Esophagus (tissue), 2 donors: ENCODE measurements around the gene CSK. TPM values are rescaled to one million over a fixed set of nuclear protein-coding genes. Genes with fewer than 3 reads are reported as not detected.
A peak's percentile ranks its signal among the peaks of the same experiment; 100 is the strongest.

ENCODE experiments used
- H3K27ac ChIP-seq, 2 donors: one replicate each; pipeline ENCODE4 v1.5.1; 2013; ENCODE audit warnings: low read depth in 2 of 2, mild to moderate bottlenecking in 2 of 2, inconsistent platforms in 1 of 2, low read length in 1 of 2, moderate library complexity in 1 of 2
- H3K27me3 ChIP-seq, 2 donors: one replicate each; pipeline ENCODE4 v1.6.1; 2013; ENCODE audit warnings: low read length in 2 of 2, control low read depth in 1 of 2, mild to moderate bottlenecking in 1 of 2; ENCODE audit not compliant: insufficient read depth in 2 of 2, control insufficient read depth in 1 of 2
- H3K36me3 ChIP-seq, 2 donors: one replicate each; pipeline ENCODE4 v1.6.1; 2013; ENCODE audit warnings: low read length in 1 of 2; ENCODE audit not compliant: control insufficient read depth in 2 of 2, insufficient read depth in 2 of 2
- H3K4me1 ChIP-seq, 2 donors: one replicate each; pipeline ENCODE4 v1.6.1; 2013; ENCODE audit warnings: low read length in 1 of 2; ENCODE audit not compliant: control insufficient read depth in 2 of 2, insufficient read depth in 2 of 2
- H3K4me3 ChIP-seq, 2 donors: one replicate each; pipeline ENCODE4 v1.5.1; 2013; ENCODE audit warnings: low read length in 2 of 2, mild to moderate bottlenecking in 2 of 2, low read depth in 1 of 2, moderate library complexity in 1 of 2
- H3K9me3 ChIP-seq, 2 donors: one replicate each; pipeline ENCODE4 v1.6.1; 2013; ENCODE audit warnings: mild to moderate bottlenecking in 2 of 2, low read depth in 1 of 2, low read length in 1 of 2, moderate library complexity in 1 of 2; ENCODE audit not compliant: control insufficient read depth in 2 of 2, insufficient read depth in 1 of 2
- WGBS, 2 donors: extraction: QIAGEN DNeasy Blood & Tissue Kit; methylation state at CpG; one replicate each; pipeline ENCODE4 v1.1.7; 2013; 5-methylcytosine and 5-hydroxymethylcytosine counted together
- polyA plus RNA-seq, 2 donors: library from polyadenylated mRNA; stranded (reverse); fragments of 200-250 nt; gene quantifications; one replicate each; pipeline ENCODE4 v1.2.3, GENCODE V29; 2013
- donor health status: healthy with polysubstance abuse.
- donor health status: Bipolar disorder and iron deficiency.

Gene CSK
- polyA plus RNA-seq, 2 donors, result 79.2 to 96.8 TPM

- Histone ChIP-seq H3K27ac (peak overlapping the region; percentile 91 to 96), H3K27me3 (no peaks in the 10 kb centered on the region), H3K4me3 (peak overlapping the region; percentile 55 to 85), H3K9me3 (no peaks in the 10 kb centered on the region), H3K4me1 (peaks cover 2 to 21% of the 10 kb centered on the region in 2 donors), H3K36me3 (peaks cover 5 to 40% of the 10 kb centered on the region in 2 donors)
- 16% methylated on average over 18 of the region's 18 CpGs for WGBS, 2 donors
Measured at GRCh38 chr15:74843445-74843828, 61.6 kb downstream of the CSK start.

- 52 to 54% methylated on average over 12 of the region's 12 CpGs for WGBS, 2 donors
Measured at GRCh38 chr15:74843891-74844299, 62.0 kb downstream of the CSK start.

GRCh38 chr15:74844319-74845207 is 62.7 kb downstream of the CSK start:
- WGBS, 2 donors, result 71 to 81% methylated on average over 12 of the region's 12 CpGs
- H3K4me3 ChIP-seq, result no peak overlapping the region
- peaks cover 0 to 36% of the 10 kb centered on the region in 2 donors for H3K36me3 ChIP-seq
- H3K9me3 ChIP-seq, result no peaks in the 10 kb centered on the region
- peak overlapping the region; percentile 91 to 96 for H3K27ac ChIP-seq
- H3K27me3 ChIP-seq, result no peaks in the 10 kb centered on the region
- H3K4me1 ChIP-seq, result peaks cover 2 to 21% of the 10 kb centered on the region in 2 donors

More at GRCh38 chr15:74843891-74844299, 62.0 kb downstream of the CSK start:
- Histone ChIP-seq H3K4me3 (no peak overlapping the region), H3K36me3 (peaks cover 5 to 41% of the 10 kb centered on the region in 2 donors), H3K9me3 (no peaks in the 10 kb centered on the region), H3K27me3 (no peaks in the 10 kb centered on the region), H3K4me1 (peaks cover 2 to 21% of the 10 kb centered on the region in 2 donors), H3K27ac (peak overlapping the region; percentile 91 to 96)

GRCh38 chr15:74845208-74845568 is 63.3 kb downstream of the CSK start:
- no peak overlapping the region for H3K4me3 ChIP-seq
- no peaks in the 10 kb centered on the region for H3K27me3 ChIP-seq
- peaks cover 2 to 21% of the 10 kb centered on the region in 2 donors for H3K4me1 ChIP-seq
- no peaks in the 10 kb centered on the region for H3K9me3 ChIP-seq
- peaks cover 0 to 35% of the 10 kb centered on the region in 2 donors for H3K36me3 ChIP-seq
- H3K27ac ChIP-seq, result peak overlapping the region; percentile 91 to 96
- WGBS, 2 donors, result 61 to 63% methylated on average over 5 of the region's 5 CpGs

- no peaks in the 10 kb centered on the region for H3K27me3 ChIP-seq
- peak overlapping the region; percentile 67 to 96 for H3K27ac ChIP-seq
- no peaks in the 10 kb centered on the region for H3K9me3 ChIP-seq
- 78 to 81% methylated on average over 4 of the region's 4 CpGs for WGBS, 2 donors
- H3K4me1 ChIP-seq, result peaks cover 2 to 21% of the 10 kb centered on the region in 2 donors
- H3K4me3 ChIP-seq, result no peak overlapping the region
- H3K36me3 ChIP-seq, result peaks cover 3 to 38% of the 10 kb centered on the region in 2 donors
Measured at GRCh38 chr15:74845581-74845980, 63.7 kb downstream of the CSK start.

- H3K36me3 ChIP-seq, result peaks cover 11 to 50% of the 10 kb centered on the region in 2 donors
- peak overlapping the region; percentile 25 to 74 for H3K27ac ChIP-seq
Measured at GRCh38 chr15:74847432-74847831, 65.6 kb downstream of the CSK start.

GRCh38 chr15:74850393-74850792 is 68.5 kb downstream of the CSK start:
- Histone ChIP-seq H3K4me3 (no peak overlapping the region), H3K27me3 (no peaks in the 10 kb centered on the region), H3K36me3 (peaks cover 26 to 61% of the 10 kb centered on the region in 2 donors), H3K4me1 (peaks cover 0 to 2% of the 10 kb centered on the region in 2 donors), H3K9me3 (no peaks in the 10 kb centered on the region), H3K27ac (no peak overlapping the region)
- 91 to 96% methylated on average over 4 of the region's 4 CpGs for WGBS, 2 donors

More at GRCh38 chr15:74847432-74847831, 65.6 kb downstream of the CSK start:
- Histone ChIP-seq H3K9me3 (no peaks in the 10 kb centered on the region), H3K27me3 (no peaks in the 10 kb centered on the region), H3K4me3 (no peak overlapping the region), H3K4me1 (peaks cover 2 to 15% of the 10 kb centered on the region in 2 donors)
- 74 to 78% methylated on average over 3 of the region's 3 CpGs for WGBS, 2 donors

- H3K36me3 ChIP-seq, result peaks cover 26 to 59% of the 10 kb centered on the region in 2 donors
Measured at GRCh38 chr15:74851960-74852359, 70.1 kb downstream of the CSK start.

More at GRCh38 chr15:74851960-74852359, 70.1 kb downstream of the CSK start:
- Histone ChIP-seq H3K27me3 (no peaks in the 10 kb centered on the region), H3K4me1 (peaks cover 0 to 2% of the 10 kb centered on the region in 2 donors), H3K27ac (no peak overlapping the region), H3K4me3 (no peak overlapping the region), H3K9me3 (no peaks in the 10 kb centered on the region)
- 94 to 96% methylated on average over 7 of the region's 7 CpGs for WGBS, 2 donors
